Upper lobe of left lung (tissue), 4 donors: ENCODE data around the gene DNAAF1.

Experiments
- EP300 ChIP-seq, 4 donors: sonication (generic); formaldehyde crosslinking; IDR thresholded peaks; one replicate each; pipeline ENCODE4 v1.5.1; 2017; ENCODE audit warnings: antibody characterized with exemption in 4 of 4, control low read depth in 2 of 4
- POLR2A ChIP-seq, 4 donors: fragments of 450-650 bp; IDR thresholded peaks; one replicate each; pipeline ENCODE4 v1.5.1; 2016 to 2017; ENCODE audit warnings: antibody characterized with exemption in 4 of 4, mild to moderate bottlenecking in 2 of 4

DNA sequence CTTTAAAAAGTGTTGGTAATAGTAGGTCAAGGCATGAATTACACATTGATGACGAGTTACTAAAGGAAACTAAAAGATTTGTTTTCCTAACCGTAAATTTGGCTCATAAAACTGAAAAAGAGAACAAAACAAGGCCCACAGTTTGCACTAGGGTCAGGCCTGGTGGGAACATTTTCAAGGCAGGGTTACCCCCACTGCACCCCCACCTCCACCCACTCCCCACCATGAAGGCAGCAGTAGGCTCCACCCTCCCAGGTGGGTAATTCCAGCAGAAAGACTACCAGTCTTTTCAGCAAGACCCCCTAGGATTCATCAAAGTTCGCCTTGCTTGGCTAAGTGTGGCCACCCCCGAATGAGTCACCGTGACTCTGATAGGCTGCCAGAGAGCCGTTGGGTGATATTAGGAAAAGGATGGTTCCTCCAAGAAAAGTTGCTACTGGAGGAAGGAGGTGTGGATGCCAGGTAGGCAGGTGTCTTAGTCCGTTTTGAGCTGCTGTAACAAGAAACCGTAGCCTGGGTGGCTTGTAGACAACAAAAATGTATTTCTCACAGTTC lies 8.6 kb downstream of the DNAAF1 start:
- TF ChIP-seq EP300 (IDR thresholded peaks at IDR 0.05) (no peak), POLR2A (IDR thresholded peaks at IDR 0.05) (no peak)
